DND-41 (cell line): ENCODE results near the gene NEK10.

ENCODE experiments used
- ATAC-seq: fragments of 200-7000 bp; cut with Tn5 transposase; 3 replicates; pipeline ENCODE4 v1.9.1; 2021; ENCODE audit warnings: low read depth; ENCODE audit not compliant: insufficient read depth
- DNase-seq: peaks from one replicate; pipeline ENCODE4 v3.0.0-alpha.2; 2020
- H2AFZ ChIP-seq: 2 replicates; pipeline ENCODE4 v1.6.0; 2012; ENCODE audit warnings: low read depth, low read length
- H3K27ac ChIP-seq: 2 replicates; pipeline ENCODE4 v1.5.1; 2012; ENCODE audit warnings: low read length, inconsistent platforms
- H3K27me3 ChIP-seq: fragments of 200-600 bp; sonication (generic); 2 replicates; pipeline ENCODE4 v1.6.0; 2012; ENCODE audit warnings: low read length, mild to moderate bottlenecking, inconsistent platforms; ENCODE audit not compliant: insufficient read depth, poor library complexity
- H3K36me3 ChIP-seq: 2 replicates; pipeline ENCODE4 v1.5.1; 2012; ENCODE audit warnings: low read length, inconsistent platforms; ENCODE audit not compliant: insufficient read depth
- H3K4me1 ChIP-seq: 2 replicates; pipeline ENCODE4 v1.5.1; 2012; ENCODE audit warnings: mild to moderate bottlenecking, low read length; ENCODE audit not compliant: insufficient read depth
- H3K4me2 ChIP-seq: 2 replicates; pipeline ENCODE4 v1.6.0; 2012; ENCODE audit warnings: mild to moderate bottlenecking, moderate library complexity, low read length, inconsistent platforms; ENCODE audit not compliant: insufficient read depth
- H3K4me3 ChIP-seq, 2 experiments: fragments of 200-600 bp in 1 of 2; shearing (Covaris generic) in 1 of 2; 2 replicates each; pipeline ENCODE4 v1.5.1; 2012 to 2016; ENCODE audit warnings: inconsistent platforms in 2 of 2, low read length in 2 of 2, mild to moderate bottlenecking in 2 of 2, low read depth in 1 of 2, moderate library complexity in 1 of 2
- H3K79me2 ChIP-seq: 2 replicates; pipeline ENCODE4 v1.6.0; 2012; ENCODE audit warnings: low read length, inconsistent platforms; ENCODE audit not compliant: insufficient read depth
- H3K9ac ChIP-seq: 2 replicates; pipeline ENCODE4 v1.6.0; 2012; ENCODE audit warnings: low read depth, mild to moderate bottlenecking, inconsistent platforms, low read length, moderate library complexity
- H3K9me3 ChIP-seq: 2 replicates; pipeline ENCODE4 v1.5.1; 2012; ENCODE audit warnings: low read length, moderate library complexity, mild to moderate bottlenecking, inconsistent platforms; ENCODE audit not compliant: insufficient read depth, severe bottlenecking
- H4K20me1 ChIP-seq: 2 replicates; pipeline ENCODE4 v1.6.0; 2012; ENCODE audit warnings: low read length; ENCODE audit not compliant: insufficient read depth
- EZH2 ChIP-seq: IDR thresholded peaks from 3 replicates; pipeline ENCODE4 v1.6.1; 2012; ENCODE audit warnings: borderline replicate concordance, low read depth, mild to moderate bottlenecking, moderate library complexity, low read length, inconsistent platforms; ENCODE audit not compliant: severe bottlenecking
- TF ChIP-seq, protein P1 (sequence below): IDR thresholded peaks from 2 replicates; pipeline ENCODE4 v1.5.1; 2012; ENCODE audit warnings: borderline replicate concordance, low read length, moderate library complexity, mild to moderate bottlenecking; ENCODE audit not compliant: poor library complexity, severe bottlenecking; ENCODE audit errors: extremely low read depth

The NEK10 gene

DNA sequence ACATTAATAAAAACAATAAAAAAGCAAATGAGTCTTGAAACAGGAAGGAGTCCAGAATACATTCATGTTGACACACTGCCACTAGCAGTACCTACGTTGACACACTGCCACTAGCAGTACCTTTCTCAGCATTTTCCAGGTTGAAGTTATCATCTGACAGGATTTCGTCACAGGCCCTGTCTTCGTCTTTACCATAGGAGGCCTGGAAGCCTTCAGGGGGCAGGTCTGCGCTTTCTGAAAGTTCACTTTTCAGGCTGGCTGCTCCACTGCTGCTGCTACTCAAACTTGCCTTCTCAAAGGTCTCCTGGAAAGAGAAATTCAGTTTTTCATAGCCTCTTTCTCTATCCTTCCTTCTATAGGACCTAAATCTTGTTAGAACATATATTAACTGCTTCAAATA lies 194.7 kb downstream of the NEK10 start:
- TF ChIP-seq, protein P1, sequence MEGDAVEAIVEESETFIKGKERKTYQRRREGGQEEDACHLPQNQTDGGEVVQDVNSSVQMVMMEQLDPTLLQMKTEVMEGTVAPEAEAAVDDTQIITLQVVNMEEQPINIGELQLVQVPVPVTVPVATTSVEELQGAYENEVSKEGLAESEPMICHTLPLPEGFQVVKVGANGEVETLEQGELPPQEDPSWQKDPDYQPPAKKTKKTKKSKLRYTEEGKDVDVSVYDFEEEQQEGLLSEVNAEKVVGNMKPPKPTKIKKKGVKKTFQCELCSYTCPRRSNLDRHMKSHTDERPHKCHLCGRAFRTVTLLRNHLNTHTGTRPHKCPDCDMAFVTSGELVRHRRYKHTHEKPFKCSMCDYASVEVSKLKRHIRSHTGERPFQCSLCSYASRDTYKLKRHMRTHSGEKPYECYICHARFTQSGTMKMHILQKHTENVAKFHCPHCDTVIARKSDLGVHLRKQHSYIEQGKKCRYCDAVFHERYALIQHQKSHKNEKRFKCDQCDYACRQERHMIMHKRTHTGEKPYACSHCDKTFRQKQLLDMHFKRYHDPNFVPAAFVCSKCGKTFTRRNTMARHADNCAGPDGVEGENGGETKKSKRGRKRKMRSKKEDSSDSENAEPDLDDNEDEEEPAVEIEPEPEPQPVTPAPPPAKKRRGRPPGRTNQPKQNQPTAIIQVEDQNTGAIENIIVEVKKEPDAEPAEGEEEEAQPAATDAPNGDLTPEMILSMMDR: no peak
- TF ChIP-seq EZH2: no peak
- Histone ChIP-seq H3K36me3 (no peaks in the 10 kb centered on the region), H3K4me3 (no peak overlapping the region), H3K79me2 (no peaks in the 10 kb centered on the region), H3K27me3 (no peaks in the 10 kb centered on the region), H3K4me1 (no peaks in the 10 kb centered on the region), H3K9ac (no peak overlapping the region), H3K27ac (no peak overlapping the region), H4K20me1 (no peaks in the 10 kb centered on the region), H2AFZ (no peak overlapping the region), H3K4me2 (no peak overlapping the region), H3K9me3 (no peaks in the 10 kb centered on the region)
- ATAC-seq (no peak), DNase-seq (no peak)

DNA sequence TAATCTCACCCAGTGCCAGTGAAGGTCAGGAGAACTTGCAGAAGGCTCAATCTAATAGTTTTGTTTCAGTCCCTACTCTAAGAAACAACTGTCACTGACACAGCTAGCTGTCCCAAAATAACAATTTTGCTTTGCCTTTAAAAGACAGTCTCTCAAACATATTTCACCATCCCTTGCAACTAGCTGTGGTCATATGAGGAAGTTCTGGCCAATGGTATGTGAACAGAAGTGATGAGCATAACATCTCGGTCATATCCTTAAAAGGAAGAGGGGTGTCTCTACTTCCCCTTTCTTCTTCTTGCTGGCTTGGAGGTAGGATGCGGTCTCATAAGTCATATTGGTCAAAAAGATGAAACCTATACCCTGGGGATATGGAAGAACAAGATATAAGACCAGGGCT lies 198.1 kb downstream of the NEK10 start:
- Histone ChIP-seq H3K79me2 (no peaks in the 10 kb centered on the region), H2AFZ (no peak overlapping the region), H4K20me1 (no peaks in the 10 kb centered on the region), H3K27me3 (no peaks in the 10 kb centered on the region), H3K36me3 (no peaks in the 10 kb centered on the region), H3K27ac (no peak overlapping the region), H3K4me1 (no peaks in the 10 kb centered on the region), H3K9ac (no peak overlapping the region), H3K4me2 (no peak overlapping the region), H3K9me3 (no peaks in the 10 kb centered on the region), H3K4me3 (no peak overlapping the region)
- DNase-seq: no peak
- no peak for ATAC-seq
- TF ChIP-seq EZH2: no peak
- TF ChIP-seq, protein P1: no peak

DNA sequence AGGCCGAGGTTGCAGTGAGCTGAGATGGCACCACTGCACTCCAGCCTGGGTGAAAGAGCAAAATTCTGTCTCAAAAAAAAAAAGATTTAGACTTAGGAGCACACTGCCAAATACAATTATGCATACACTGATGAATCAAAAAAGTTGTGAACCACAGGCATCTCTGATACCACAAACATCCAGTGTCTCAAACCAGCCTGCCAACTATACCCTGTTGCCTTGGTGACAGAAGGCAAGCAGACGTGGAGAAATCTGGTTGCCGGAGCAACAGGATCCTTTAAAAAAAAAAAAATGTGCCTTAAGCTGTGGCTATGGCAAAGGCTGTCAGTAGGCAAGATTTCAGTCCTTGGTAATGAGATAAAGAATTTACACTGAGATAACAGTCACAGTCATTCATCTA lies 202.3 kb downstream of the NEK10 start:
- Histone ChIP-seq H2AFZ (no peak overlapping the region), H3K9ac (no peak overlapping the region), H3K36me3 (no peaks in the 10 kb centered on the region), H3K4me3 (no peak overlapping the region), H3K79me2 (no peaks in the 10 kb centered on the region), H3K27me3 (no peaks in the 10 kb centered on the region), H3K4me2 (no peak overlapping the region), H3K4me1 (no peaks in the 10 kb centered on the region), H4K20me1 (no peaks in the 10 kb centered on the region), H3K27ac (no peak overlapping the region), H3K9me3 (no peaks in the 10 kb centered on the region)
- ATAC-seq (peak; percentile 33; the same call in 1 of the 3 replicates), DNase-seq (no peak)
- TF ChIP-seq, protein P1: no peak
- no peak for TF ChIP-seq EZH2

DNA sequence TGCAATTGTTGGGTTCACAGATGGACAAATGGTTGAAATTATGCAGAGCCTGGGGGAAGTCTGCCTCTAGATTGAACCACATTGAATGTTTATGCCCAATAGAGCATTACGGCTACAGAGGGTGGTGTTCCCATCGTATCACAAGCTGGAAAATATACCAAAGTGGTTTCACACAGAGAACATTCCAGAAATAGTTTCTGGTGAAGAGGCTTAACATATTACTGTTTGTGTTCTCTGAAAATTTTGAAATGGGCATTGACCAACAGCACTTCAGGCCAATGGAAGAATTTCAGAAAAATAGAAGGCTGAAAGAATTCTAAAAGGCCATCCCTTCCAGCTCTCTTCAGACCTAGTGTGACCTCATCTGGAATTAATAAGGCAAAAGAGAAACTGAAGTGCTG lies 203.9 kb downstream of the NEK10 start:
- H3K4me1 ChIP-seq: no peaks in the 10 kb centered on the region
- no peak overlapping the region for H3K4me2 ChIP-seq
- DNase-seq (no peak), ATAC-seq (no peak)
- H3K9ac ChIP-seq: no peak overlapping the region
- H3K79me2 ChIP-seq: no peaks in the 10 kb centered on the region
- no peak overlapping the region for H2AFZ ChIP-seq
- no peak overlapping the region for H3K4me3 ChIP-seq
- no peaks in the 10 kb centered on the region for H4K20me1 ChIP-seq
- no peak overlapping the region for H3K27ac ChIP-seq
- no peak for TF ChIP-seq EZH2
- TF ChIP-seq, protein P1: no peak
- H3K9me3 ChIP-seq: no peaks in the 10 kb centered on the region
- H3K36me3 ChIP-seq: no peaks in the 10 kb centered on the region
- no peaks in the 10 kb centered on the region for H3K27me3 ChIP-seq
